22Rv1 (cell line): ENCODE results near the gene PPP1R7.

Experiments used
- CTCF ChIP-seq: fragments of 450-650 bp; IDR thresholded peaks from 2 replicates; pipeline ENCODE4 v1.5.1; 2017; ENCODE audit warnings: mild to moderate bottlenecking
- ZFX ChIP-seq: fragments of 450-650 bp; IDR thresholded peaks from 2 replicates; pipeline ENCODE4 v1.6.1; 2017; ENCODE audit warnings: antibody characterized with exemption, borderline replicate concordance

GRCh38 chr2:241136191-241136590 is 14.1 kb upstream of the PPP1R7 start:
- TF ChIP-seq CTCF = no peak
- no peak for TF ChIP-seq ZFX
